HG03135 (cell line): ENCODE measurements around the gene CYP39A1.

Experiments used
- ATAC-seq: cut with Tn5 transposase; IDR thresholded peaks from one replicate; pipeline ENCODE4 v1.9.1; 2021; ENCODE audit warnings: mild to moderate bottlenecking, moderate library complexity; ENCODE audit not compliant: unreplicated experiment

CYP39A1 gene

GRCh38 chr6:46517202-46517601 lies 135.4 kb downstream of the CYP39A1 start:
- no peak for ATAC-seq

DNA sequence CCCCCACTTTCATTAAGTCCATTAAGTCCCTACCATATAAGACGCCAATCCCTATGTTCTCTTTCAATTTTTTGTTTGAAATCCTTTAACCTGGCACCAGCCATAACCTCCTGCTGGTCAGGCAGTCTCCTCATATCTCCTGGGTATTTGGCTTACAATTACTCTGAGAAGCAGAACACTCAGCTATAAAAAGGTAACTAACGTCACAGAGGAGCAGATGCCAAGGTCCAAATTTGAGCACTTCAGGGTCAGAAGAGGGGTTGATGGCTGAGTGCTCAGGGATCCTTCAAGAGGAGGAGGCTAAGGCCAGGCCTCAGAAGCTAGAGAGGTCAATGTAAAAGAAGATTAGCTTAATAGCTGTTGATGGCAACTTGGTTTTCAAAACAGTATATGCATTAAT lies 139.1 kb downstream of the CYP39A1 start:
- no peak for ATAC-seq

DNA sequence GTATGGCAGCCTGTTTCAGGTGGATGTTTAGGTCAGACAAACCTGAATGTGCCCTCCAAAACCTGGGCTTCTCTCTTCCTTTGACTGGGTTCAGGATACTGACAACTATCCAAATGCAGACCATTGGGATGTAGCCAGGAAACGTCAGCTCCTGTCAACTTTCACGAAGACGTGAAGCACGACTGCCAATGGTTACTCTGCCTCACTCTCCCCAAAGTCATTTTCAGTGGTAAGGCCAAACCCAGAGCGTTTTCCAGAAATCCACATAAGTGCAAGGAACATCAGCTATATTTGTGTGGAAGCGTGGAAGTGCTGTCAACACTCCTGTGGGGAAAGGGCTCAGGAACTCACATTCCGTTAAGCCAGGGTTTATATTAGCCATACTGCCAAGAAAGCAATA lies 141.3 kb downstream of the CYP39A1 start:
- ATAC-seq, result no peak

DNA sequence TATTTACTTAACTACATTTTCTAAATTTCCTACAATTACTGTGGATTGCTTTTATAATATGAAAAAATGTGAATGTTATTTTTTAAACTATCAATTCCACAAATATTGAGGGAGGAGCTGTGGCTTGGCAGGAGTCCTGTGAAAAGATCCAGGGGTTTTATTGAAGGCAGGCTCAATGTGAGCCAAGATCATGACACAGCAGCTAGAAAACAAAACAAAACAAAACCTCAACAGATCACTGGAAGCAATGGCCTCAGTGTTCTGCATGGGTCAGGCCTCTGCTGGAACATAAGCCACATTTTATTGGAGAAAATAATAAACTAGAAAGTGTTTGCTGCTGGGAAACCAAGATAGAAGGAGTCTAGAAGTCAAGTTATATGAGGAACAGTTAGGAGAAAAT lies 142.0 kb downstream of the CYP39A1 start:
- ATAC-seq, result no peak

GRCh38 chr6:46509981-46510510 lies 142.6 kb downstream of the CYP39A1 start:
- ATAC-seq, result no peak

GRCh38 chr6:46509063-46509462 lies 143.6 kb downstream of the CYP39A1 start:
- no peak for ATAC-seq

DNA sequence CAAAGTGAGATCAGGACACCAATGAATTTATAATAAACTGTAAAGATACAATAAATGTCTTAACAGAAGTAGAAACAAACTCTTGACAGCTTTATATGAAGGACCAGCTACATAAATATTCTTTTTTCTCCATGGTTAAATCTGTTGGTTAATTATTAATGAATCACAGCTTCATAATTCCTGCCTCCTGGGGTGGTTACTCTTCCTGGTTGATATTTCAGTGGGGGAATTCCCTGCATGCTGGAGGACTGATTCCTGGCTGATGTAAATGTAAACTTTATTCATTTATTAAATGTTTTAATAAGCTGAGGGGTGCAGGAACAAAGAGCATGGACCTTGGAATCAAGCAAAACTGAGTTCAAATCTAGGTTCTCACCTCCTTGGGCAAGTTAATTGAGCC lies 145.2 kb downstream of the CYP39A1 start:
- no peak for ATAC-seq

GRCh38 chr6:46505693-46506512 lies 146.7 kb downstream of the CYP39A1 start:
- ATAC-seq, result no peak

DNA sequence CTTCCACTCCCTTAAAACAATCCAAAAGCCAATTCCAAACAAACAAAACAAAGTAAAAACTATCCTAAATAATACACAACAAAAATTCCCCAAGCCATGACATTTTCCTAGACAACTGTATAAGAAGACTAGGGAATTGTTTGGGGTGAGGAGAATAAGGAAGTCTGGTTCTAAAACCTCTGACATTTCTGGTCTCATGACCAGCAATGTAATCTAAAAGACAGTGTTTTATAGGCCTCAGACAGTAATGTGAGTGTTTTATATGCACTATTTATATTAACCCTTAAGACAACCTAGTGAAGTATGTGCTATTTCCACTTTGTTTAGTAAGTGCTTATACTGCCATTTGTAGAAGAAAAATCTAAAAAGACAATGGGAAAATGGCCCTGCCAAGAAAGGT lies 148.4 kb downstream of the CYP39A1 start:
- no peak for ATAC-seq

- no peak for ATAC-seq
Observed at GRCh38 chr6:46502486-46503119, 150.0 kb downstream of the CYP39A1 start.

GRCh38 chr6:46501136-46502089 lies 151.2 kb downstream of the CYP39A1 start:
- no peak for ATAC-seq

- ATAC-seq, result no peak
Observed at GRCh38 chr6:46500382-46500781, 152.2 kb downstream of the CYP39A1 start.
